Measurements from ENCODE around the gene EPS8. TPM values are rescaled to one million over a fixed set of nuclear protein-coding genes. Genes with fewer than 3 reads are reported as not detected.
"Not testable (repeated sequence)": the region's sequence is repeated elsewhere in the genome, so short reads cannot be mapped to it uniquely, and the experiment has no call there.

EPS8 gene
- total and polyA plus RNA-seq, 7 donors = 47.7 to 132 (median 108) TPM

DNA sequence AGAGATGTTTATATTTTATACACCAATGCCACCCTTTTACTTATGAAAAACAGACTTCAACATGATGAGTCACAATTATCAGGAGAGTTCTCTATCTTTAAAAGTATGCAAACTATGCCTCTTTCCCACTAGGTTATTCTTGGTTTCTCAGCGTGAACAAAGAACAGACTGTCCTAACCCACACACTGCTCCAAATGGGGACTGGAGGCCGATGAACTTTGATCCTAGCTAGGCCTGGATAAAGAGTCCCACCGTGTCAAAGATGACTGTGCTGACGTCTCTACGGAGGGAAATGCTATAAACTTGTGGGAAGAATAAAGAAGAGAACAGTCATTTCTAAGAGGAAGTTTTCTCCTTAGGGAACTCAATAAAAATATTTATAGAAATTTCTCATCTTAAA, 160.1 kb downstream of the EPS8 start:
- Histone ChIP-seq H3K4me3 (peak overlapping the region in 1 of 4 donors; percentile 14), H3K4me1 (peaks cover 0 to 44% (median 33%) of the 10 kb centered on the region in 4 donors), H3K9me3 (no peaks in the 10 kb centered on the region), H3K36me3 (peaks cover under 1 to 15% (median 4%) of the 10 kb centered on the region in 4 donors), H3K27me3 (no peaks in the 10 kb centered on the region), H3K27ac (peak overlapping the region; percentile 73 to 88 (median 82))
- TF ChIP-seq POLR2AphosphoS5 (IDR thresholded peaks at IDR 0.05) (peak; percentile 58 to 85 (median 72)), EP300 (IDR thresholded peaks at IDR 0.05) (peak; percentile 73 to 93 (median 86))
- TF ChIP-seq, protein P1, sequence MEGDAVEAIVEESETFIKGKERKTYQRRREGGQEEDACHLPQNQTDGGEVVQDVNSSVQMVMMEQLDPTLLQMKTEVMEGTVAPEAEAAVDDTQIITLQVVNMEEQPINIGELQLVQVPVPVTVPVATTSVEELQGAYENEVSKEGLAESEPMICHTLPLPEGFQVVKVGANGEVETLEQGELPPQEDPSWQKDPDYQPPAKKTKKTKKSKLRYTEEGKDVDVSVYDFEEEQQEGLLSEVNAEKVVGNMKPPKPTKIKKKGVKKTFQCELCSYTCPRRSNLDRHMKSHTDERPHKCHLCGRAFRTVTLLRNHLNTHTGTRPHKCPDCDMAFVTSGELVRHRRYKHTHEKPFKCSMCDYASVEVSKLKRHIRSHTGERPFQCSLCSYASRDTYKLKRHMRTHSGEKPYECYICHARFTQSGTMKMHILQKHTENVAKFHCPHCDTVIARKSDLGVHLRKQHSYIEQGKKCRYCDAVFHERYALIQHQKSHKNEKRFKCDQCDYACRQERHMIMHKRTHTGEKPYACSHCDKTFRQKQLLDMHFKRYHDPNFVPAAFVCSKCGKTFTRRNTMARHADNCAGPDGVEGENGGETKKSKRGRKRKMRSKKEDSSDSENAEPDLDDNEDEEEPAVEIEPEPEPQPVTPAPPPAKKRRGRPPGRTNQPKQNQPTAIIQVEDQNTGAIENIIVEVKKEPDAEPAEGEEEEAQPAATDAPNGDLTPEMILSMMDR (IDR thresholded peaks at IDR 0.05) = no peak
- intact Hi-C loops (cut with DNase I) = no loop called here
- WGBS, 2 donors = 13 to 37% methylated on average over 5 of the region's 5 CpGs
- peak; percentile 87 for DNase-seq

DNA sequence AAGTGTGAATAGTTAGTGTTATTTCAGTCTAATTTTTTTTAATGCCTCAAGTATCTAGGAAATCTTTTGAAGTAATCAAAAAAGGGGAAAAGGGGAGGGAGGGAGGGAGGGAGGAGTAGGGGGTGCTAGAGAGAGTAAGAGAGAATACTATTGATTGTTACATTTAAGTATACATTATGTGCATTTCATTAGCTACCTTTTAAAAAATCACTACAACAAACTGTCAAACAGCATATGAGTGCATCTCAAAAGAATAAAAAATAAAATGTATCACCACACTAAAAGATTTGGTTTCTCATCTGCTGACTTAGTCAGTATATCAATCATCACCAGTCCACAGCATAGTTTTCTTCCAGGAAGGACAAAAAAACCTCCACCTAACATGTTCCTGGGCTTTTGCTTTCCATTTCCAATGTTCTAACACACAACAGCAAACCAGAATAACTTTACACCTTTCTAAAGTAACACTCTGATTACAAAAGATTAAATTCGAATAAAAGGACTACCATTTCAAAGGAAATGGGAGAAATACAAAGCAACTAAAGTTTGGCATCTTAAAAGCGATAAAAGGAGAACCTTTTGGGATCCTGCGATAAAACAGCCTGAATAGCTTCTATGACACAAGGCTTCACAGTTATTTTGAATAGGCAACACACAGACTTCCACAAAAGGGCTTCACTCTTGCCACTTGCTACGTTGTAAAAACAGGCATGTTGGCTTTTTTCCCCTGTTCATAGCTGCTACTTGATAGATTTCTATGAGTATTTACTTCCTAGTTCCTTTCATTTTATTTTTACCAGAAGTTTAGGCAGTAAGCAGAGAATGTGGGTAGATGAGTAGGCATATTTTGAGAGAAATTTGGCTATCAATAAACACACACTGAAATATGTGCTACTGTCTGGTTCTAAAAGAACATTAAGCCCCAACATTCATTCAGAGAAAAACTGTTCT, 160.9 kb downstream of the EPS8 start:
- 57 to 72% methylated on average over 4 of the region's 4 CpGs for WGBS, 2 donors
- Histone ChIP-seq H3K27me3 (no peaks in the 10 kb centered on the region), H3K36me3 (peaks cover 3 to 21% (median 8%) of the 10 kb centered on the region in 4 donors), H3K9me3 (no peaks in the 10 kb centered on the region), H3K4me1 (peaks cover 0 to 44% (median 33%) of the 10 kb centered on the region in 4 donors), H3K4me3 (peak overlapping the region in 1 of 4 donors; percentile 14), H3K27ac (peak overlapping the region; percentile 73 to 88 (median 82))
- intact Hi-C loops (cut with DNase I) = no loop called here
- no peak for DNase-seq
- TF ChIP-seq POLR2AphosphoS5 (IDR thresholded peaks at IDR 0.05) (peak in 2 of 4 donors; percentile 7 to 23), POLR2A (IDR thresholded peaks at IDR 0.05) (no peak)

DNA sequence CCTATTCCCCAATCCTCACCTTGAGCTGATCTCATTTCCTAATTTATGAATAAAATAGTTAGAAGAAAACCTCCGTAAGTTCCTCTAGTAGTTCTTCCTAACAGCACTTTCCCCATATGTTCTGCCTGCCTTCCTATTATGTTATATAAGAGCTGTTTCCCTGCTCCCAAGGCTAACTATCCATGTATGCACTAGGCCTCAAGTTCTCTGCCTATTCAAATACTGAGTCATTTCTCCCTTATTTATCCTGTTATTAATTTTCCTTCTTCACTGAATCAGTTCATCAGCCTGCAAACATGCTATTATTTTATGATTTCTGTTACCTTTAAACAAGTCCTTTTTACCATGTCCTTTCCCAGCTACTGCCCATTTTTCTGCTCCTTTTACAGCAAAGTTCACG, 164.1 kb downstream of the EPS8 start:
- no peak for TF ChIP-seq EP300 (IDR thresholded peaks at IDR 0.05)
- TF ChIP-seq POLR2AphosphoS5 (IDR thresholded peaks at IDR 0.05) = no peak
- TF ChIP-seq, protein P1 (IDR thresholded peaks at IDR 0.05) = no peak
- no peak for TF ChIP-seq POLR2A (IDR thresholded peaks at IDR 0.05)

DNA sequence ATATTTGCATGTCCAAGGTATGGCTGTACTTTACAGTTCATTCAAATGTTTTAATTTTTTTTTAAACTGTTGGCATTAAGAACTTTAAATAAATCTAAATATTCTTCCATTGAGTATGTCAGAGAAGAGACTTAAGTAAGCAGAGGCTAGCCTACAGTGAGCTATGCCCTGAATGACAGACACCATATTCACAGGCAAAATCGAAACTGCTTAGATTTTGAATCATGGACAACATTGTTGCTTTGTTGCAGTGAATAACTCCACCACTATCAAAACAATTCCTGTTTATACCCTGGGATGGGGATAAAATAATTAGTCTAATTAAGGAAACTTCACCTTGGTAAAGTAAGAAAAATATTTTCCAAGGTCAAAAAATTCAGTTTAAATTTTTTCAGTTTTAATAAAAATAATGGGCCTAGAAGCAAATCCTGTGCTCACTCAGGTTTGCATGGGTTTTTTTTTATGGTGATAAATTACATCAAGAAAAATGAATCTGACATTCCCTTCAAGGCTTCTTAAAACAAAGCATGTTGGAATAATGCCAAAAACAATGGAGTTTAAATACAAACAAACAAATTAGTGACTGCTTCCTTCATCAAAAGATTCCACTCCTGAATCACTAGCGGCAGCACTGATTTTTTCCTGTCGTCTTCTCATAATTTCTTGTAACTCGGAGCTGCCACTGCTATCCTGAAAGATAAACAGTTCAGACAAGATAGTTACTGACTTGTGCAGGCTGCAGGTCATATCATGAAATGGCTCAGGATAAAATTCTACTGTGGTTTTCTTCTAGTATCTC, 168.2 kb downstream of the EPS8 start:
- Histone ChIP-seq H3K27me3 (no peaks in the 10 kb centered on the region), H3K4me3 (no peak overlapping the region), H3K9me3 (peaks cover 0 to 3% (median 0%) of the 10 kb centered on the region in 4 donors), H3K36me3 (peaks cover 3 to 37% (median 13%) of the 10 kb centered on the region in 4 donors), H3K4me1 (no peaks in the 10 kb centered on the region), H3K27ac (no peak overlapping the region)
- intact Hi-C loops (cut with DNase I) = no loop called here
- TF ChIP-seq POLR2AphosphoS5 (IDR thresholded peaks at IDR 0.05) (no peak), POLR2A (IDR thresholded peaks at IDR 0.05) (no peak), EP300 (IDR thresholded peaks at IDR 0.05) (no peak)
- TF ChIP-seq, protein P1 (IDR thresholded peaks at IDR 0.05) = no peak
- 78 to 81% methylated on average over 4 of the region's 4 CpGs for WGBS, 2 donors
- no peak for DNase-seq

More for the DNA sequence above, 164.1 kb downstream of the EPS8 start:
- intact Hi-C loops (cut with DNase I) = no loop called here
- H3K27ac ChIP-seq = no peak overlapping the region
- no peak overlapping the region for H3K4me3 ChIP-seq
- H3K27me3 ChIP-seq = no peaks in the 10 kb centered on the region
- H3K4me1 ChIP-seq = peaks cover 0 to 30% (median 27%) of the 10 kb centered on the region in 4 donors
- WGBS, 2 donors = 95 to 96% methylated on average over 2 of the region's 2 CpGs
- peaks cover 3 to 33% (median 13%) of the 10 kb centered on the region in 4 donors for H3K36me3 ChIP-seq
- H3K9me3 ChIP-seq = no peaks in the 10 kb centered on the region
- DNase-seq = no peak

DNA sequence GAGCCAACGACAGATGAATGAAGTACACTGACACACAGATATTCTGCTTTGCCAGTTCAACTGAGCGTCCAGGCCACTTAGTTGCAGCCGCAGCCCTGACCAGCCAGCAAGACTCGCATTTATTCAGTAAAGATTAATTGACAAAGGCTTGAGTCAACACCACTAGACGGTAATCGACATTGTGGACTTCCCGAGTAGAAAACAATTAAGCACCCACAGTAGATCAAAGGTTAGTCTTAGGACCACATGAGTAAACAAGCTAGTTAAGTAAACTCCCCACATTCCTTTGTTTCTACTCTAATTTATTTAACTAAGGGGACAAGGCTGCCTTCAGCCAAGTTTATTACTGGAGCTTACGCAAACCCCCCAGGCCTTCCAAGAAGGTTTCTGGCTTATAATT, 172.7 kb downstream of the EPS8 start:
- DNase-seq; H3K27ac ChIP-seq; intact Hi-C loops (cut with DNase I); H3K4me1 ChIP-seq; H3K27me3 ChIP-seq; H3K4me3 ChIP-seq; H3K9me3 ChIP-seq: not testable (repeated sequence)
- WGBS, 2 donors = 87 to 92% methylated on average over 8 of the region's 8 CpGs
- H3K36me3 ChIP-seq = peaks cover 0 to 12% (median 0%) of the 10 kb centered on the region in 4 donors

Data from sigmoid colon (tissue), 7 donors.